Posterior cingulate gyrus (tissue), 11 donors: ENCODE results near the gene NHP2.

Experiments
- DNase-seq, 10 donors: peaks; one replicate each; pipeline versions ENCODE4 v3.0.0 to v3.0.0-alpha.2; 2020 to 2021; ENCODE audit warnings: mixed read lengths in 3 of 10
- intact Hi-C: fragments of 100-400 bp; cut with DNase I; formaldehyde crosslinking; loops from one replicate; pipeline ENCODE4 v1.15.1; 2023

NHP2 gene

GRCh38 chr5:178117923-178118701, 35.6 kb downstream of the NHP2 start:
- peak in 1 of 10 donors; percentile 54 for DNase-seq
- intact Hi-C loops = no loop called here

- intact Hi-C loops = no loop called here
- peak in 1 of 10 donors; percentile 33 for DNase-seq
Measured at GRCh38 chr5:178116143-178116885, 37.4 kb downstream of the NHP2 start.

DNA sequence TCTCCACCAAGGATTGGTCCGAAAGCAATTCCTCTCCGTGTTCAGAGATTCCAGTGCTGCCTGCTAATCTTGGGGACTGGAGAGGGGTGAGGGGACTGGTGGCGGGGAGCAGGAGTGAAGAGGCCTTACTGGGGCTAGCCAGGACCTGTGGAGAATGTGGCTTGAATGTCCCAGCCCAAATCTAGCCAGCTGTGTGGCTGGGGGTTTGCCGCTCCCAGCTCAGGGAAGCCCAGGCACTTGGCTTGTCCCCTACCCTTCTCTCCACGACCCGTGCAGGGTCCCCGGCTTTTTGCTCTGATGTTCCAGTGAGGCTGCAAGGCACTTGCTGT, 37.9 kb downstream of the NHP2 start:
- DNase-seq = peak in 1 of 10 donors; percentile 25
- intact Hi-C loops = no loop called here

GRCh38 chr5:178115136-178115813, 38.4 kb downstream of the NHP2 start:
- peak in 1 of 10 donors; percentile 43 for DNase-seq
- intact Hi-C loops = no loop called here

DNA sequence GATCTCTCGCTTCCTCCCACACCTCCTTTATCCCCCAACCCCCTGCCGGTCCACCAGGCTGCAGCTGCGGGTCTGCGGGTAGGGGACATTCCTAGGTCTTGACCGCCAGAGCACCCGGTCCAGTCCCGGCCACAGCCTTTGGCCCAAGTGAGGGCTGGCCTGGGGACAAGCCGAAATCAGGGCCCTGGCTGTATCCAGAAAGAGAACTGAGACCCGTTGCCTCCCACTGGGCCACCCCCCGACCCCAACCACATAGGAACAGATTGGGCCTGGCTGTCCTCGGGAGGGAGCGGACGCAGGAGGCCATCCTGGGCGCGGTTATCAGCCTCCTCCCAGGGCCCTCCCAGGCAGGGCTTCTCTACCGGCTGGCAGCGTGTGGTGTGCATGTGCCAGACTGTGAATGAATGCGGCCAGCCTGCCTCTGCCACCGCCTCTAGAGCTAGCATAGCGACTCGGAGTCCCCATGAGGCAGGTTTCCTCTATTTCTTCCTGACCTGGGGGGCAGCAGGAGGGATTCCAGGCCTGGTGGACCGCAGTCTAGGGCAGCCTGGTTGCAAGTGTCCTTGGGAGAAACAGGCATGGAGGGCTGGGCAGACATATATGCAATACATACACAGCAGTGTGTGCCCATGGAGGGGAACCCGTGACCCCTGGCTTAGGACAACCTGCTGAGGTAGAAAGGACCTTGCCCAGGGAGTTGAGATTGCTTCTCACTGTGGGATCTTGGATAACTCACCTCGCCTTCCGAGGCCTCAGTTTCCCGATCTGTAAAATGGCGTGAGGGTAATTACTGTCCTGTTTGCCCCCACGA, 39.2 kb downstream of the NHP2 start:
- peak in 7 of 10 donors; percentile 26 to 91 (median 53) for DNase-seq
- intact Hi-C loops = no loop called here

DNA sequence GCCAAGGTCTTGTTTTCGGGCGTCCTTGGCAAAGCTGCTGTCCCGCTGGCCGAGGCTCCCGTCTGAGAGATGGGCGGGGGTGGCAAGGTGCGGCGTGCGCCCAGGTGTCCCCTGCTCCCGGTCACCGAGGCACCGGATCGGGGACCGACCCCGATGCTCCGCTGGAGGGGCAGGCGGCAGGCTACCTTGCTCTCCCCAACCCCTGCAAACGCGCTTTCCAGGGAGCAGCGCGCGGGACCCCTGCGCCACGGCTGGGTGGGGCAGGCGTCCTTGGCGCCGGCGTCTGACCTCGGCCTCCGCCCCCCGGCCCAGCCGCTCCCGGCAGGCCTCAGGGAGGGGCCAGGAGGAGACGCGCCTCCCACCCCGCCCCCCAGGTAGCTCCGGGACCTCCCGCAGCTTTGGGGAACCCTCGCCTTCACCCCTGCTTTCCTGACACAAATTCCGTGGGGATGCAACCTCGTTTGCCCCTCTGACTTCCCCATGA, 39.8 kb downstream of the NHP2 start:
- intact Hi-C loops = no loop called here
- peak in 1 of 10 donors; percentile 76 for DNase-seq

GRCh38 chr5:178113141-178113787, 40.4 kb downstream of the NHP2 start, which contains the start of gene N4BP3:
TSS of gene N4BP3 (plus strand) at chr5:178113532. CDS start at chr5:178119584, 6,052 bp downstream.
- DNase-seq = peak in 6 of 10 donors; percentile 28 to 88 (median 37)
- intact Hi-C loops = no loop called here

- intact Hi-C loops = no loop called here
- DNase-seq = no peak
Measured at GRCh38 chr5:178112545-178112944, 41.1 kb downstream of the NHP2 start.

DNA sequence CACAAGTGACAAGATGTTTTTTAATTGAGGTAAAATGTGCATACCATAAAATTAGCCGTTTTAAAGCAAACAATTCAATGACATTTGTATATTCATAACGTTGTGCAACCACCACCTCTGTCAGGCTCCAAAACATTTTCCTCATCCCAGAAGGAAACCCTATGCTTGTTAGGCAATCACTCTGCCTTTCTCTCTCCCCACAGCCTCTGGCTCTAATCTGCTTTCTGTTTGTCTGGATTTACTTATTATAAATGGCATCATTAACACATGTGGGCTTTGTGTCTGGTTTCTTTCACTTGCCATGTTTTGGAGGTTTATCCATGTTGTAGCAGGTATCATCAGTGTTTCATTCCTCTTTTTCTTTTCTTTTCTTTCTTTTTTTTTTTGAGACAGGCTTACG, 41.8 kb downstream of the NHP2 start:
- no peak for DNase-seq
- intact Hi-C loops = no loop called here

- intact Hi-C loops = no loop called here
- DNase-seq = peak in 1 of 10 donors; percentile 55
Measured at GRCh38 chr5:178110511-178110910, 43.2 kb downstream of the NHP2 start.

DNA sequence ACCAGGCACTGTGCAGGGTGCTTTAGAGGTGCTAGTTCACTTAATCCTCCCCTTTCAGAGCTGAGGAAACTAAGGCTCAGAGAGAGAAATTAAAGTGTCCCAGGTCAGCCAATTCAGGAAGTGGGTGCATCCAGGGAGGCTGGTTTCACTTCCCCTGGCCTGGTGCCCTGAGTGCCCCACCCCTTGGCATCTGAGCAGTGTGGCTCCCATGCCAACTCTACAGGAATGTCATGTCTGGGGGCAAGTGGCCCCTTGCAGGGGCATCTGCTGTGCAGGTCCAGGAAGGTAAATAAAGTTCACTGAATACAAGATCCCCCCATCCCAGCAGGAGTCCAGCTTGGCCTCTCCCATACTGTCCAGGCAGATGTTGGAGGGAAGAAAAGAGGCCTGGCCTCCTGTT, 44.7 kb downstream of the NHP2 start:
- intact Hi-C loops = no loop called here
- no peak for DNase-seq

- intact Hi-C loops = no loop called here
- no peak for DNase-seq
Measured at GRCh38 chr5:178108446-178108845, 45.2 kb downstream of the NHP2 start.

GRCh38 chr5:178107756-178108310, 45.9 kb downstream of the NHP2 start:
- intact Hi-C loops = no loop called here
- DNase-seq = no peak

DNA sequence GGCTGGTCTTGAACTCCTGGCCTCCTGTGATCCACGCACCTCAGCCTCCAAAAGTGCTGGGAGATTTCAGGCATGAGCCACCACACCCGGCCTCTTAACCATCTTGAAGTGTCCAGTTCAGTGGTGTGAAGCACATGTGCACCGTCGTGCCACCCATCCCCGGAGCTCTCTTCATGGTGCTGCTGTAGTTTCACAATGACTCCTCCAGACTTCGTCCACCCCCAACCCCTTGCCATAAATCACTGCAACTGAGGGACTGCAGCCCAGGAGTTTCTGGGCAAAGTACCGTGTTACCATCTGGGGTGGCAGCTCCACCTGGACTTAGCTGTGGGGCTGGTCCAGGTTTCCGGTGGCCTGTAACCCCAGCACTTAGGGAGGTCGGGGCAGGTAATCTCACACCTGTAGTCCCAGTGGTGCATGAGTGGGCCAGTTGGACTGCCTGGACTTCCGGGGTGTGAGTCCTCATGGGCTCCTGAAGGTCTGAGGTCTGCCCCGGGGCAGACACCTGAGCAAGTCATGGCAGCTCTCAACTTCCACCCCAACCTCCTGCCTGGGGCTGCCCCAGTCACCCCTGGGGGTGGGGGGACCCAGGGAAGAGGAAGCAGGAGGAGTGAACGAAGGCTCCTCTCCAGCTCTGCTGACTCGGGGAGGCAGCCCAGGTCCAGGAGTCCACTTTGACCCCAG, 47.0 kb downstream of the NHP2 start:
- intact Hi-C loops = no loop called here
- DNase-seq = no peak

GRCh38 chr5:178106086-178106485, 47.6 kb downstream of the NHP2 start:
- DNase-seq = no peak
- intact Hi-C loops = no loop called here

GRCh38 chr5:178104492-178104891, 49.2 kb downstream of the NHP2 start:
- intact Hi-C loops = no loop called here
- DNase-seq = no peak

- intact Hi-C loops = no loop called here
- no peak for DNase-seq
Measured at GRCh38 chr5:178103612-178104011, 50.1 kb downstream of the NHP2 start.
